Measurements from ENCODE around the gene LMBR1L. TPM values are rescaled to one million over a fixed set of nuclear protein-coding genes. Genes with fewer than 3 reads are reported as not detected.

LMBR1L gene
- total and polyA plus RNA-seq, 2 of the 13 experiments (the other 11 are each of a cell fraction or from before 2014, with no cell fraction given): 12.2 to 65.9 TPM

DNA sequence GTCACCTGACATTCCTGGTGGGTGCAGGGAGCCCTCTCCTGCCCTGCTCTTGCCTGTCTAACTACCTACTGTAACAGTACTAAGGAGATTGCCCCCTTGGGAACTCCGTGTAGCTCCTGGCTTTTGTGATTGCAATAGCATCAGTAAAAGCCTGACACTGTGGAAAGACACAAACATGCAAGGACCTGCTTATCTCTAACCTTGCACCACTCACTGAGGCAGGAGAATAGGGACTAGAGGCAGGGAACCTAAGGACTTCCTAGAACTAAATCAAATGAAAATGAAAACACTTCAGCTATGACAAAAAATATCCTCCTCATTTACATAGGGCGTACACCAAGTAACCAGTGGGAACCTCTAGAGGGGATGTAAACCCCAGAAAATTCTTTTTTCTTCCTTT lies 49.8 kb upstream of the LMBR1L start (continued):
- TF ChIP-seq, protein P1, sequence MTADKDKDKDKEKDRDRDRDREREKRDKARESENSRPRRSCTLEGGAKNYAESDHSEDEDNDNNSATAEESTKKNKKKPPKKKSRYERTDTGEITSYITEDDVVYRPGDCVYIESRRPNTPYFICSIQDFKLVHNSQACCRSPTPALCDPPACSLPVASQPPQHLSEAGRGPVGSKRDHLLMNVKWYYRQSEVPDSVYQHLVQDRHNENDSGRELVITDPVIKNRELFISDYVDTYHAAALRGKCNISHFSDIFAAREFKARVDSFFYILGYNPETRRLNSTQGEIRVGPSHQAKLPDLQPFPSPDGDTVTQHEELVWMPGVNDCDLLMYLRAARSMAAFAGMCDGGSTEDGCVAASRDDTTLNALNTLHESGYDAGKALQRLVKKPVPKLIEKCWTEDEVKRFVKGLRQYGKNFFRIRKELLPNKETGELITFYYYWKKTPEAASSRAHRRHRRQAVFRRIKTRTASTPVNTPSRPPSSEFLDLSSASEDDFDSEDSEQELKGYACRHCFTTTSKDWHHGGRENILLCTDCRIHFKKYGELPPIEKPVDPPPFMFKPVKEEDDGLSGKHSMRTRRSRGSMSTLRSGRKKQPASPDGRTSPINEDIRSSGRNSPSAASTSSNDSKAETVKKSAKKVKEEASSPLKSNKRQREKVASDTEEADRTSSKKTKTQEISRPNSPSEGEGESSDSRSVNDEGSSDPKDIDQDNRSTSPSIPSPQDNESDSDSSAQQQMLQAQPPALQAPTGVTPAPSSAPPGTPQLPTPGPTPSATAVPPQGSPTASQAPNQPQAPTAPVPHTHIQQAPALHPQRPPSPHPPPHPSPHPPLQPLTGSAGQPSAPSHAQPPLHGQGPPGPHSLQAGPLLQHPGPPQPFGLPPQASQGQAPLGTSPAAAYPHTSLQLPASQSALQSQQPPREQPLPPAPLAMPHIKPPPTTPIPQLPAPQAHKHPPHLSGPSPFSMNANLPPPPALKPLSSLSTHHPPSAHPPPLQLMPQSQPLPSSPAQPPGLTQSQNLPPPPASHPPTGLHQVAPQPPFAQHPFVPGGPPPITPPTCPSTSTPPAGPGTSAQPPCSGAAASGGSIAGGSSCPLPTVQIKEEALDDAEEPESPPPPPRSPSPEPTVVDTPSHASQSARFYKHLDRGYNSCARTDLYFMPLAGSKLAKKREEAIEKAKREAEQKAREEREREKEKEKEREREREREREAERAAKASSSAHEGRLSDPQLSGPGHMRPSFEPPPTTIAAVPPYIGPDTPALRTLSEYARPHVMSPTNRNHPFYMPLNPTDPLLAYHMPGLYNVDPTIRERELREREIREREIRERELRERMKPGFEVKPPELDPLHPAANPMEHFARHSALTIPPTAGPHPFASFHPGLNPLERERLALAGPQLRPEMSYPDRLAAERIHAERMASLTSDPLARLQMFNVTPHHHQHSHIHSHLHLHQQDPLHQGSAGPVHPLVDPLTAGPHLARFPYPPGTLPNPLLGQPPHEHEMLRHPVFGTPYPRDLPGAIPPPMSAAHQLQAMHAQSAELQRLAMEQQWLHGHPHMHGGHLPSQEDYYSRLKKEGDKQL (CRISPR knock-in tag; IDR thresholded peaks at IDR 0.05; ENCODE audit: low read depth): no peak
- no peak for TF ChIP-seq ZNF672 (CRISPR knock-in tag; IDR thresholded peaks at IDR 0.05)
- TF ChIP-seq, protein P2, sequence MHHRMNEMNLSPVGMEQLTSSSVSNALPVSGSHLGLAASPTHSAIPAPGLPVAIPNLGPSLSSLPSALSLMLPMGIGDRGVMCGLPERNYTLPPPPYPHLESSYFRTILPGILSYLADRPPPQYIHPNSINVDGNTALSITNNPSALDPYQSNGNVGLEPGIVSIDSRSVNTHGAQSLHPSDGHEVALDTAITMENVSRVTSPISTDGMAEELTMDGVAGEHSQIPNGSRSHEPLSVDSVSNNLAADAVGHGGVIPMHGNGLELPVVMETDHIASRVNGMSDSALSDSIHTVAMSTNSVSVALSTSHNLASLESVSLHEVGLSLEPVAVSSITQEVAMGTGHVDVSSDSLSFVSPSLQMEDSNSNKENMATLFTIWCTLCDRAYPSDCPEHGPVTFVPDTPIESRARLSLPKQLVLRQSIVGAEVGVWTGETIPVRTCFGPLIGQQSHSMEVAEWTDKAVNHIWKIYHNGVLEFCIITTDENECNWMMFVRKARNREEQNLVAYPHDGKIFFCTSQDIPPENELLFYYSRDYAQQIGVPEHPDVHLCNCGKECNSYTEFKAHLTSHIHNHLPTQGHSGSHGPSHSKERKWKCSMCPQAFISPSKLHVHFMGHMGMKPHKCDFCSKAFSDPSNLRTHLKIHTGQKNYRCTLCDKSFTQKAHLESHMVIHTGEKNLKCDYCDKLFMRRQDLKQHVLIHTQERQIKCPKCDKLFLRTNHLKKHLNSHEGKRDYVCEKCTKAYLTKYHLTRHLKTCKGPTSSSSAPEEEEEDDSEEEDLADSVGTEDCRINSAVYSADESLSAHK (CRISPR knock-in tag; IDR thresholded peaks at IDR 0.05; ENCODE audit: borderline replicate concordance): no peak
- no peak for TF ChIP-seq RFXANK (CRISPR knock-in tag; IDR thresholded peaks at IDR 0.05)
- no peak for TF ChIP-seq ZNF451 (CRISPR knock-in tag; IDR thresholded peaks at IDR 0.05)
- no peak for TF ChIP-seq ZNF446 (CRISPR knock-in tag; IDR thresholded peaks at IDR 0.05)
- TF ChIP-seq SMAD9 (CRISPR knock-in tag; IDR thresholded peaks at IDR 0.05): no peak
- no peak for TF ChIP-seq PPARG (CRISPR knock-in tag; conservative IDR thresholded peaks at IDR 0.05)
- TF ChIP-seq ZNF510 (CRISPR knock-in tag; IDR thresholded peaks at IDR 0.05; ENCODE audit: low read depth): no peak
- no peak for TF ChIP-seq CENPX (CRISPR knock-in tag; IDR thresholded peaks at IDR 0.05)
- TF ChIP-seq NR2F6 (IDR thresholded peaks at IDR 0.05): no peak
- TF ChIP-seq NR2F6 (CRISPR knock-in tag; IDR thresholded peaks at IDR 0.05): no peak
- TF ChIP-seq RFX3 (CRISPR knock-in tag; IDR thresholded peaks at IDR 0.05): no peak
